HG03521 (cell line): ENCODE data around the gene ZNF750.

Experiments used
- ATAC-seq: cut with Tn5 transposase; IDR thresholded peaks from one replicate; pipeline ENCODE4 v1.9.1; 2021; ENCODE audit warnings: mild to moderate bottlenecking, moderate library complexity; ENCODE audit not compliant: unreplicated experiment

ZNF750 gene

GRCh38 chr17:82873521-82873920 lies 33.7 kb upstream of the ZNF750 start:
- ATAC-seq = no peak

- no peak for ATAC-seq
Measured at GRCh38 chr17:82872591-82873520, 33.0 kb upstream of the ZNF750 start.

GRCh38 chr17:82871776-82872561 lies 32.1 kb upstream of the ZNF750 start:
- no peak for ATAC-seq

- peak; percentile 67 for ATAC-seq
Measured at GRCh38 chr17:82871056-82871775, 31.4 kb upstream of the ZNF750 start.

- no peak for ATAC-seq
Measured at GRCh38 chr17:82870541-82870940, 30.7 kb upstream of the ZNF750 start.

- ATAC-seq = no peak
Measured at GRCh38 chr17:82870091-82870491, 30.3 kb upstream of the ZNF750 start.

GRCh38 chr17:82869536-82869935 lies 29.7 kb upstream of the ZNF750 start:
- ATAC-seq = no peak

- no peak for ATAC-seq
Measured at GRCh38 chr17:82868715-82869131, 28.9 kb upstream of the ZNF750 start.

GRCh38 chr17:82867763-82868325 lies 28.0 kb upstream of the ZNF750 start:
- no peak for ATAC-seq

- no peak for ATAC-seq
Measured at GRCh38 chr17:82866590-82867191, 26.9 kb upstream of the ZNF750 start.

- ATAC-seq = no peak
Measured at GRCh38 chr17:82865774-82866395, 26.1 kb upstream of the ZNF750 start.

- ATAC-seq = no peak
Measured at GRCh38 chr17:82865274-82865673, 25.5 kb upstream of the ZNF750 start.

GRCh38 chr17:82864713-82865248 lies 25.0 kb upstream of the ZNF750 start:
- ATAC-seq = no peak

- peak; percentile 59 for ATAC-seq
Measured at GRCh38 chr17:82863941-82864712, 24.3 kb upstream of the ZNF750 start.

GRCh38 chr17:82863383-82863940 lies 23.6 kb upstream of the ZNF750 start:
- ATAC-seq = no peak

- no peak for ATAC-seq
Measured at GRCh38 chr17:82862737-82863382, 23.0 kb upstream of the ZNF750 start.

- no peak for ATAC-seq
Measured at GRCh38 chr17:82862191-82862590, 22.4 kb upstream of the ZNF750 start.

GRCh38 chr17:82861393-82861775 lies 21.6 kb upstream of the ZNF750 start:
- ATAC-seq = no peak
